K562 (cell line): ENCODE results near the gene TNPO3. TPM values are rescaled to one million over a fixed set of nuclear protein-coding genes. Genes with fewer than 3 reads are reported as not detected.

ENCODE experiments used
- ASH1L ChIP-seq: fragments of 450-650 bp; IDR thresholded peaks from 2 replicates; pipeline ENCODE4 v1.6.1; 2018; ENCODE audit warnings: borderline replicate concordance, mild to moderate bottlenecking, low read depth; ENCODE audit not compliant: partially characterized antibody
- C11orf30 ChIP-seq: fragments of 450-650 bp; IDR thresholded peaks from 2 replicates; pipeline ENCODE4 v1.6.1; 2016; ENCODE audit warnings: low read depth, mild to moderate bottlenecking
- IFI16 ChIP-seq: fragments of 250-450 bp; sonication (Bioruptor Pico); IDR thresholded peaks from 2 replicates; pipeline ENCODE4 v2.1.2; 2022; ENCODE audit warnings: mild to moderate bottlenecking, inconsistent platforms
- MEIS2 ChIP-seq: fragments of 450-650 bp; IDR thresholded peaks from 2 replicates; pipeline ENCODE4 v1.6.1; 2014; ENCODE audit warnings: mild to moderate bottlenecking; ENCODE audit not compliant: partially characterized antibody
- PRDM10 ChIP-seq: fragments of 450-650 bp; IDR thresholded peaks from 2 replicates; pipeline ENCODE4 v1.6.1; 2018; ENCODE audit not compliant: partially characterized antibody
- SAP30 ChIP-seq: fragments of 200-600 bp; sonication (generic); IDR thresholded peaks from 2 replicates; pipeline ENCODE4 v1.6.1; 2012; ENCODE audit warnings: borderline replicate concordance, low read depth, mild to moderate bottlenecking, moderate library complexity, low read length, control low read depth, inconsistent platforms; ENCODE audit not compliant: insufficient read depth, poor library complexity, severe bottlenecking
- SNAPC5 ChIP-seq: fragments of 250-450 bp; sonication (Bioruptor Pico); IDR thresholded peaks from 2 replicates; pipeline ENCODE4 v1.8.0; 2021; ENCODE audit warnings: moderate library complexity, mild to moderate bottlenecking, inconsistent platforms
- ZBTB34 ChIP-seq: fragments of 250-450 bp; sonication (Bioruptor Pico); IDR thresholded peaks from 2 replicates; pipeline ENCODE4 v1.8.0; 2021; ENCODE audit warnings: mild to moderate bottlenecking, moderate library complexity
- ZNF12 ChIP-seq: sonication (generic); formaldehyde crosslinking; IDR thresholded peaks from 2 replicates; pipeline ENCODE4 v1.4.0; 2020; ENCODE audit warnings: mild to moderate bottlenecking, missing genetic modification reagents
- ZNF239 ChIP-seq: fragments of 250-450 bp; sonication (Bioruptor Pico); IDR thresholded peaks from 2 replicates; pipeline ENCODE4 v1.4.0; 2020; ENCODE audit warnings: mild to moderate bottlenecking
- ZNF511 ChIP-seq: sonication (generic); formaldehyde crosslinking; IDR thresholded peaks from 2 replicates; pipeline ENCODE4 v1.8.0; 2022; ENCODE audit warnings: mild to moderate bottlenecking, missing genetic modification reagents
- ZNF79 ChIP-seq: fragments of 250-450 bp; sonication (Bioruptor Pico); IDR thresholded peaks from 2 replicates; pipeline ENCODE4 v1.4.0; 2020; ENCODE audit warnings: low read depth, mild to moderate bottlenecking, moderate library complexity
- polyA plus RNA-seq, 8 experiments: library from polyadenylated mRNA; depleted of rRNA in 4 of 8; stranded (reverse) in 5 of 8; unstranded in 3 of 8; fragments of >200 nt; fragmentation: Nextera tagmentation in 2 of 8; fragmentation: Illumina TruSeq in 1 of 8; extraction: Ambion mirVana in 2 of 8; extraction: Trizol in 1 of 8; gene quantifications; 2 replicates each; pipeline versions ENCODE4 v1.2.1 to v1.2.3, GENCODE V29; 2011 to 2014; ENCODE audit warnings: inconsistent platforms in 1 of 8, missing spikeins in 1 of 8
- total RNA-seq, 7 experiments: library from RNA; depleted of rRNA in 6 of 7; stranded (reverse); fragments of >200 nt in 6 of 7; fragmentation: Illumina TruSeq in 2 of 7; extraction: Trizol in 2 of 7; gene quantifications; 2 replicates each; pipeline versions ENCODE4 v1.2.1 to v1.2.3, GENCODE V29; 2011 to 2021; ENCODE audit warnings: low replicate concordance in 1 of 7

TNPO3 gene
- total and polyA plus RNA-seq, 9 of the 15 experiments (the other 6 are each of a cell fraction or from before 2014, with no cell fraction given), result 35.8 to 125 (median 110) TPM

GRCh38 chr7:129066290-129067131 is 11.6 kb upstream of the TNPO3 start (continued):
- TF ChIP-seq PRDM10, result no peak
- TF ChIP-seq ZNF239 (CRISPR knock-in tag), result peak; percentile 45; the same call in 1 of the 2 replicates
- no peak for TF ChIP-seq ZNF79 (CRISPR knock-in tag)
- TF ChIP-seq ZNF511, result no peak
- no peak for TF ChIP-seq SAP30
- TF ChIP-seq SNAPC5 (CRISPR knock-in tag), result no peak
- TF ChIP-seq C11orf30, result peak; percentile 99
- TF ChIP-seq IFI16 (CRISPR knock-in tag), result no peak
- peak; percentile 60; the same call in 1 of the 2 replicates for TF ChIP-seq ZBTB34
- peak; percentile 49 for TF ChIP-seq ASH1L
- peak; percentile 25 for TF ChIP-seq ZNF12 (CRISPR knock-in tag)
- TF ChIP-seq MEIS2, result no peak
